GM19025 (cell line): ENCODE measurements around the gene GPSM3.
"Not testable (repeated sequence)": the region's sequence is repeated elsewhere in the genome, so short reads cannot be mapped to it uniquely, and the experiment has no call there.

Source experiments
- ATAC-seq: cut with Tn5 transposase; IDR thresholded peaks from one replicate; pipeline ENCODE4 v1.9.1; 2021; ENCODE audit warnings: mild to moderate bottlenecking, low read depth, moderate library complexity; ENCODE audit not compliant: unreplicated experiment

The GPSM3 gene

GRCh38 chr6:32188381-32189068 lies 3.9 kb downstream of the GPSM3 start:
- ATAC-seq: no peak

DNA sequence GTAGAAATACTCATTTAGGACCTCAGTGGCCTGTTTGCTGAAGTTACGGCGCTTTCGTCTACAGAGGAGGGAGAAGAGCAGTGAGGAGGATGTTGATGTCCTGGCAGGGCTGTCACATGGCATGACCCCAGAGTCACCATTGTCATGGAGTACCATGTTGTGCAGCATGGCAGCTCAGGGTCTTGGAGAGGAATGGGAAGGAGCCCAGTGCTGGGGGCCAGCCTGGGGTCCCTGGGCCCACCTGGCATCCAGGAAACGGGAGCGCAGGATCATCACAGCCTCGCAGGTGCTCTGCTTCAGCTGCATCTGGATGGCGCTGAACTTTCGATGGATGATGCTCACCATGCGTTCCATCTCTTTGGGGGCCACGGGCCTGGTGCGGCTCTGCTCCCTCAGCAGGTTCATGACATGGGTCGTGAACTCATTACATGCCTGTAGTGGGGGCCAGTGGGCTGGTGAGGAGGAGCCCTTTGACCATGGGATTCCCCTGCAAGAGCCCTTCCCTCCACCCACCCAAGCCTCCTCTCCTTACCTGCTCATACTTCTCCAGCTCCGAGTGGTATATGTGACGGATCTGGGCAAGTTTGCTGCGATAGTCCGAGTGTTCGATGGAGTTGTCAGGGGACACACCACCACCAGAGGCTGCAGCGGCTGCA lies 4.6 kb downstream of the GPSM3 start:
- not testable (repeated sequence) for ATAC-seq

- no peak for ATAC-seq
Observed at GRCh38 chr6:32187009-32187709, 5.3 kb downstream of the GPSM3 start.

DNA sequence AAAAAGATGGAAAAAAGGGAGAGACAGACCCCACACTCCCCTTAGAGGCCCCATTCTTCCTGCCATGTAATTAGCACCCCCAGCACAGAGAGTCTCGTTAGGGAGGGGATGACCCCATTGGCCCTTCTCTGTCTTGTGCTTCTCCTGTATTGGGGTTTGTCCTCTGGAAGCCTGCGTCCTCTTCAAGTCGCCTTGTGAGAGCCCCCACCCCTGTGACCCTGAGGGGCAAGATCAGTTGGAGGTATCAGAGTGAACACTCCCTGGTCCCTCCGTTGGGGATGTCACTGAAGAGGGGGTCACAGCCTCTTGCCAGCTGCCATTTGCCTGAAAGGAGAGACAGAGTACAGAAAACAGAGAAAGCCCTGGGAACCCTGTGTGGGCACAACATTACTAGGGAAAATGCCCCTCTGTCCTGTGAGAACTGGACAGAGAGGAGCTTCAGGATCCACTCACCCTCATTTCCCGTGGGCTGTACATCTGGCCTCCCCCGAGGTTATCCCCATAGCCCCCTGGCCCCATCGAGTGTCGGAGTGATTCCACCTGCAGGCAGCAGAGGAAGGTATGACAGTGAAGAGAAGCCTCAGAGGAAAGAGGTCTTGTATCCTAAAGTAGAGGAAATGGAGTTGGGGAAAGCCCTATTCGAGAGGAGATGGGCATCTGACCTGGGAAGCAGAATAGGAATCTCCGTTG lies 6.1 kb downstream of the GPSM3 start:
- not testable (repeated sequence) for ATAC-seq

DNA sequence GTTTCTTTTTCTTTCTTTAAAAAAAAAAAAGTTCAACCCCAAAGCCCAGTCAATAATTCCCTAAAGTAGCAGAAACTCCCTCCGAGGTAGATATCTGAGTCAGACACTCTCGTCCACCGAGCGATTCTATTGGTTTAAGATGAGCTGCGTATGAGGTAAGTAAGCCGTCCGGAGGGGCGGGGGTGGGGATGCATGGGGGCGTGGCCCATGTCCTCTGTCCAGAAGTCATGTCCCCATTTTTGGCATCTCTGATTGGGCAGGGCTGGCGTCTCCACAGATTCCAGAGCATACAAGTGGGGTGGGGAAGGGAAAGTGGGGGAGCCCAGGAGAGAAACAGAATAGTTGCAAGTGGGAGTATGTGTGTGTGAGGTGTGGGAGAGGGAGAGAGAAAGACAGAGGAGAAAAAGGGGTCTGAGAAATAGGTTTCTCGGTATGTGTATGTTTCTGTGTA lies 6.7 kb downstream of the GPSM3 start:
- ATAC-seq: not testable (repeated sequence)

GRCh38 chr6:32184084-32184640 lies 8.3 kb downstream of the GPSM3 start, which contains the start of gene AGER:
TSS of gene AGER (minus strand) at chr6:32184253. CDS start at chr6:32184222, 31 bp downstream.
- ATAC-seq: no peak

DNA sequence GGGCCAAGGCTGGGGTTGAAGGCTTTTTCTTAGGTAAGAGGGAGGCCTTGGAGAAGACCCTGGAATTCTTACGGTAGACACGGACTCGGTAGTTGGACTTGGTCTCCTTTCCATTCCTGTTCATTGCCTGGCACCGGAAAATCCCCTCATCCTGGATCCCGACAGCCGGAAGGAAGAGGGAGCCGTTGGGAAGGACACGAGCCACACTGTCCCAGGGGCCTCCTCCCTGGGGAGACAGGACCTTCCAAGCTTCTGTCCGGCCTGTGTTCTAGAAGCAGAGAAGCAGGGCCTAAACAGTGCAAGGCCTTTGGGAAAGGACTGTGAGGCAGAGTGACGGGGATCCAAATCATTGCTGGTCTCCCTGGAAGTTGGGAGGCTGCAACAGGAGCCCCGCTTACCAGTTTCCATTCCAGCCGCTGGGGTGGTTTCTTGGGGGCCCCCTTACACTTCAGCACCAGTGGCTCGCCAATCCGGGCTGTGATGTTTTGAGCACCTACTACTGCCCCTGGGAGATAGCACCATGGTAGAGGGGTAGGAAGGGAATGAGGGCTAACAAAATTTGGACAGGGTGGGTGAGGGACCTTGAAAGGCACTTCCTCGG lies 8.9 kb downstream of the GPSM3 start:
- ATAC-seq: no peak

DNA sequence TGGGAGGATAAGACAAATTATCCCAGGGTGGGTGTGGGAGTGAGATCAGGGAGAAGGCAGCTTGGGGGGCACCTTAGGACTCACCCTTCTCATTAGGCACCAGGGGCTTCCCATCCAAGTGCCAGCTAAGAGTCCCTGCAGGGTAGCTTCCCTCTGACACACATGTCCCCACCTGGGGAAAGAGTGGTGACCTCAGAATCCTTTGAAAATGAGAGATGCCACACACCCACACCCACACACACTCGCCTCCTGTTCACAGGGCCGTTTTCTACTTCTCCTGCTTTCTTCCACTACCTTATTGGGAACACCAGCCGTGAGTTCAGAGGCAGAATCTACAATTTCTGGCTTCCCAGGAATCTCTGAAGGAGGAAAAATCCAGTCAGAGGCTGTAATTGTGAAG lies 9.4 kb downstream of the GPSM3 start:
- ATAC-seq: no peak

GRCh38 chr6:32182555-32182981 lies 9.9 kb downstream of the GPSM3 start:
- no peak for ATAC-seq

- no peak for ATAC-seq
Observed at GRCh38 chr6:32181915-32182529, 10.4 kb downstream of the GPSM3 start.

DNA sequence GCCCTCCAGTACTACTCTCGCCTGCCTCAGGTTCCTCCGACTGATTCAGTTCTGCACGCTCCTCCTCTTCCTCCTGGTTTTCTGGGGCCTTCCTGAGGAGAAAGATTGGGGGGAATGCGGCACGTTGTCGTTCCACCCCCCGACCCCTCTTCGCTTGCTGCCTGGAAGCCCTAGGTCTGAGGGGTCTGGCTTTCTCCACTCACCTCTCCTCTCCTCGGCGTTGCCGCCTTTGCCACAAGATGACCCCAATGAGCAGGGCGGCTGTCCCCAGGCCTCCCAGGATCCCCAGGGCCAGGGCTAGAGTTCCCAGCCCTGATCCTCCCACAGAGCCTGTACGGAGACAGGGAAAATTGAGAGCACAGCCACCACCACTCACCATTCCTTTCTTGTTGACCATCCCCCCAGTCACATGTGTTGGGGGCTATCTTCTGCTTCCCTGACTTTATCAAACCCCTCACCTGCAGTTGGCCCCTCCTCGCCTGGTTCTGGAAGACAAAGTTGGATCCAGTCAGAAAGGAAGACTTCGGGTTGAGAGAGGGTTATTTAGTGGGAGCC lies 11.2 kb downstream of the GPSM3 start:
- no peak for ATAC-seq

DNA sequence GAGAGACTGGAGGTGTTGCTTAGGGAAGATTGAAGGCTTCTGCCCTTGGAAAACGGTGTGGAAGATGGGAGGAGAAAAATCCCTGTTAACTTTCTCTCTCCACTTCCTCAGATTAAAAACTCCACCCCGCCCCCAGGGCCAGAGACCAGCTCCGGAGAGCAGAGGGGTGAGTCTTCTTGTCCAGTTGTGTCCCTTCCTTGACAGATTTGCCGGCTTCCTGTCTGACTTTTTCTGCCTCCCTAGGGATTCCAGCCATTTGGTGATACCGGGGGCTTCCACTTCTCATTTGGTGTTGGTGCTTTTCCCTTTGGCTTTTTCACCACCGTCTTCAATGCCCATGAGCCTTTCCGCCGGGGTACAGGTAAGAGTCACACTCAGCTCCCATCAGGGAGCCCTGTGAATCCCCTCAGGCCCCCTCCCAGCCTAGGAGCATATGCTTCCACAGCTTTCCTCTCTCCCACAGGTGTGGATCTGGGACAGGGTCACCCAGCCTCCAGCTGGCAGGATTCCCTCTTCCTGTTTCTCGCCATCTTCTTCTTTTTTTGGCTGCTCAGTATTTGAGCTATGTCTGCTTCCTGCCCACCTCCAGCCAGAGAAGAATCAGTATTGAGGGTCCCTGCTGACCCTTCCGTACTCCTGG lies 12.6 kb downstream of the GPSM3 start:
- ATAC-seq: no peak

DNA sequence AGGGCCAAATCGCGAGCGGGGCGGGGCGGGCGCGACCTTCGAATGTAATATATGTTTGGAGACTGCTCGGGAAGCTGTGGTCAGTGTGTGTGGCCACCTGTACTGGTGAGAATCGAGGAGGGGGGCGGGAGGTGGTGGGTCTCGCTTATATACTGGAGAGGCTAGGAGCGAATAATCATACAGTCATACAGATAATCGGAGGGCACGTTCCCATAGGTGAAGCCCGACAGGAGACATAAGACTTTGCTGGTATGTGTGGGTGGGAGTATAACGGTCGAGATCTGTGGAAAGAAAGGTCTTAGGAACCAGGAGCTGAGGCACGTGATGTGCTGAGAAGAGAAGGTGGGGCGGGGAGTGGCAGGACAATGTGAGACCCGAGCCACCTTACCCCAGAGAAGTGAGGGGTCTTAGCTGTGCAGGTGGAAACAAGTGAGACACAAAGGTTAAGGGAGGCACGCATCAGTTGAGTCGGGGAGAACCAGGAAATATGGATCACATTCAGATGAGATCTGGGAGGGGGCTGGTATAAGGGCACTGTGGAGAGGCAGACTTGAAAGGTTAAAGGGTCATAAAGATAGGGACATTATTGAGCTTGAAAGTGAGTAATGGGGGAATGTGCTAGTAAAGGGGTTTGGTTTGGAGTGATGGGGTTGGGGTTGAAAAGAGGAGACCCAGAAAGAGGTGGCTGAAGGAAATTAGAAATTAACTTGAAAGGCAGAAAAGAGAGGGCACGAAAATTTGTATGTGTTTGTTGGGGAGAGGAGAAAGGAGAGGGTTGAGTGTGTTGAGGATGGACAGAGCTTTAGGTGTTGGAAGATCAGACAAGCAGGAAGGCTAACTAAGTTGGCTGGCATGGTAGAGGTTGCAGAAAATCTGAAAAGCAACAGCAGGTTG lies 13.6 kb downstream of the GPSM3 start:
- ATAC-seq: no peak

DNA sequence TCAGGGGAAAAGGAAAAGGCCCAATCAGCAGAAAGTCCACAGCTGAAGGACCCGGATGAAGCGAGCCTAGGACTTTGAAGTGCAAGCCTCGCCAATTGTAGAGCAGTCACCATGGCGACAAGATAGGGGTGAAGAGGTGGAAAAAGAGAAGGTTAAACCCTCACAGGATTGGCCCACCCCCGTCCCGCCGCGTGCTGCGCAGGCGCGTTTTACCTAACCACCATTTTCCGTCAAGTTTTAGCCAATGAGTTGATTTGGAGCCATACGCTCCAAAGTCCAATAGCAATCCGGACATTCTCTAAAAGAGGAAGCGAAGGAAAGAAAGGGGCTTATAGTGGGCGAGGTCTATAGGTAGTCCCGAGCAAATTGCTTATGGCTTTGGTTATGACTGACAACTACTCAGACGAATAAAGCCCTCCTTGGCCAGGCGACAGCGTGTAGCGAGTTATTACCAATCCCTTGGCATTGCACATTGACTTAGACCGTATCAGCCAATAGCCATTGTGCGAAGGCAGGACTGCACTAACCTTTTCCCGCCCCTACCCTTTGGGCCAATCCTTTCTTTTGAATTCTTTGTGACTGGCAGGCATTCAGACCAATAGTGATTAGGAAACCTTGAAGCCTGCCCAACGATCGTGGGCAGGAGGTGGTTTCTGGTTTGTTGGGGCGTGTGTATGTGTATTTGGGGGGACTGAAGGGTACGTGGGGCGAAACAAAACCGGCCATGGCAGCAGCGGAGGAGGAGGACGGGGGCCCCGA lies 14.5 kb downstream of the GPSM3 start, which contains the start of gene RNF5:
RNF5 (plus strand) TSS at position 618 of the 759 bp plus-strand sequence; CDS start at position 725, 107 bp downstream.
- ATAC-seq: peak; percentile 77

DNA sequence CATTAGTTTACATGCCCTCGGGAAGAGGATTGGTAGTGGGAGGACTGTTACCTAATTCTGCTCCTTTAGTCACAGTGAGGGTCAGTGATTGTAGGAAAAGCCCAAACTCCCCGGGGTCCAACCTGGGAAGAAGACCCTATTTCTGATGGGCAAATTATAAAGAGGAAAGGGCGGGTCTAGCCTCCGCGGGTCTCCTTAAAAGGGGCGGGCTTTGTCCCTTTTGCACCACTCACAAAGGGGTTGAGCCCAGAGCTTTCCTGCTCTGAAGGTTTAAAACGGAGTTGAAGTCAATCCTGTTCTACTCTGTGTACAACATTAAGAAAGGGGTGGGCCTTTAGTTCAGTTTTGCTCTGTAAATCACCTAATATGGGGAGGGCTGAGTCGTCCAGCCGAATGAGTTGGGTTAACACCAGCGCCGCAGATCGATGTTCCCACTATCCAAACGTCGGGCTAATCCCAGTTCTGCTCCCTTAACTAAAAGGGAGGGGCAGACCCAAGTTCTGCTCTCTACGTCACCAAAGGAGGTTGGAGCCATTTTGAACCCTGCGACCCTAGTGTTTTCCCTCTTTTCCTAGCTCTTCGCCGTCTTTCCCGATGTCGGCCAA lies 15.2 kb downstream of the GPSM3 start:
- no peak for ATAC-seq

DNA sequence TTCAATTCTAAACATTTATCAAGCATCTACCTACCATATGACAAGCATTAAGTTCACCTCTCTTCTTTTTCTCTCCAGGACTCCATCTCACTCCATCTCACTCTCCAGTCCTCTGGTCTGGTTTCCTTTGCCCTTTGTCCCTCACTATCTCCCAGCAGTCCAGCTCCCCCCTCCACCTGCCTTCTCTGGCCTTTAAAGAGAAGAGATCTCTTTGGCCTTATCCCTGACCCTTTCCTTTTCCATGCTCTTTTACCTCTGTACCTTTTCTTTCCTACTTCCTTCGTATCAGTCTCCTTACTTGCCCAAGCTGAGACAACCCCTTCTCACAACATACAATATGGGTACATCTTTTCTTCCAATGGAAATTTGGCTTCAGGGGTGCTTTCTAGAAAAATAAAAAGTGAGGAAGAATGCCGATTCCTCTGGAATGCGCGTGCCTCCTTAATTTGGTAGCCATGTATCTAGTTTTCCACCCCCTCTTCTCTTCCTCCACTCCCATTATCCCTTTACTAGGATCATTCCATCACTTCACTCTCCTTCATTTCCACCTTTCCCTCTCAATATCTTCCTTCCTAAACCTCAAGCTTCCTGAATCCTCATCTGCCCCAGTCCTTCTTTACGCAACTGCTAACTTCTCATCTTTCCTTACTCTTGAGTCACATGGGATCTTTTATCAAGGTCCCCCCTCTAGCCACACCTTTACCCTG lies 15.8 kb downstream of the GPSM3 start:
- ATAC-seq: no peak
